IMR-90 (cell line): ENCODE data around the gene NETO2.

Experiments used
- CEBPB ChIP-seq: IDR thresholded peaks from 2 replicates; pipeline ENCODE4 v1.6.1; 2012; ENCODE audit warnings: low read depth, low read length, improper control_type of control experiment
- CTCF ChIP-seq: conservative IDR thresholded peaks from 2 replicates; pipeline ENCODE4 v1.5.1; 2012; ENCODE audit warnings: mild to moderate bottlenecking, low read depth, low read length, improper control_type of control experiment
- MXI1 ChIP-seq: IDR thresholded peaks from 2 replicates; pipeline ENCODE4 v1.6.1; 2012; ENCODE audit warnings: low read depth, mild to moderate bottlenecking, low read length, moderate library complexity, borderline replicate concordance
- RAD21 ChIP-seq: IDR thresholded peaks from 2 replicates; pipeline ENCODE4 v1.6.1; 2012; ENCODE audit warnings: low read length, improper control_type of control experiment
- SMC3 ChIP-seq: fragments of 150-350 bp; IDR thresholded peaks from 2 replicates; pipeline ENCODE4 v1.6.1; 2016; ENCODE audit warnings: low read depth, mild to moderate bottlenecking, antibody characterized with exemption, low read length, moderate library complexity

- no peak for TF ChIP-seq CTCF
- TF ChIP-seq CEBPB, result no peak
- TF ChIP-seq SMC3, result no peak
- TF ChIP-seq RAD21, result no peak
- no peak for TF ChIP-seq MXI1
Measured at GRCh38 chr16:47065766-47066688, 77.7 kb downstream of the NETO2 start.
